GM18505 (cell line): Measurements from ENCODE around the gene PLA2G6.
A peak's percentile ranks its signal among the peaks of the same experiment; 100 is the strongest.

Source experiments
- ATAC-seq: cut with Tn5 transposase; IDR thresholded peaks from one replicate; pipeline ENCODE4 v1.9.1; 2021; ENCODE audit not compliant: unreplicated experiment
- POLR2A ChIP-seq: IDR thresholded peaks from 4 replicates; pipeline ENCODE4 v1.6.1; 2011; ENCODE audit warnings: borderline replicate concordance; ENCODE audit not compliant: insufficient read depth, insufficient read length; ENCODE audit errors: extremely low read depth

Gene PLA2G6

GRCh38 chr22:38205261-38206128 lies 23.9 kb upstream of the PLA2G6 start:
- no peak for TF ChIP-seq POLR2A
- no peak for ATAC-seq

GRCh38 chr22:38204784-38205183 lies 23.2 kb upstream of the PLA2G6 start:
- no peak for TF ChIP-seq POLR2A
- ATAC-seq: no peak

DNA sequence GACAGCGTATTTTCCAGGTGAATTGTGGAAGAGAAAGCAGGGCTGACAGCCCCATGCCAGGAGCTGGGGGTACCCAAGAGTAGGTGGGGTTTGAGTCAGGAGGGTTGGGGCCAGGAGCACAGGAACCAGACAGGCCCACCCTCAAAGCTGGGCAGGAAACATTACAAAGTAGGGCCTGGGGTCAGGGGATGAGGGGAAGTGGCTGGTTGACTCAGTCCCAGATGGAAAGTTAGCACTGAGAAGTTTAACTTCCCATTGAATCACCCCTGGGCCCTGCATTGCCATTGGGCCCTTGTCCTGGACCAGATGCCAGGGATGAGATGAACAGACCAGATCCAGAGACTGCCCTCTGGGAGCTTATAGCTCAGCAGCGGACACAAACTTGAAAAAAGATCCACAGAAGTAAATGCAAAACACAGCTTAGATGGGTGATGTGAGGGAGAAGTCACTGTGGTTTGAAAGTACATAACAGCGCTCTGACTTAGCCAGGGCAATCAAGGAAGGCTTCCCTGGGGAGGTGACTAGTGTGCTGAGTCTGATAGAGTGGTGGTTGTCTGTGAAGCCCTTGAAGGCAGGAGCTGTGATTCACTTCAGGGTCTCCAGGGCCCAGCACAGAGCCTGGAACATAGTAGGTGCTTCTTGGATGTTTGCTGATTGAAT lies 22.4 kb upstream of the PLA2G6 start:
- ATAC-seq: no peak
- TF ChIP-seq POLR2A: no peak

GRCh38 chr22:38203090-38203810 lies 21.6 kb upstream of the PLA2G6 start:
- ATAC-seq: no peak

DNA sequence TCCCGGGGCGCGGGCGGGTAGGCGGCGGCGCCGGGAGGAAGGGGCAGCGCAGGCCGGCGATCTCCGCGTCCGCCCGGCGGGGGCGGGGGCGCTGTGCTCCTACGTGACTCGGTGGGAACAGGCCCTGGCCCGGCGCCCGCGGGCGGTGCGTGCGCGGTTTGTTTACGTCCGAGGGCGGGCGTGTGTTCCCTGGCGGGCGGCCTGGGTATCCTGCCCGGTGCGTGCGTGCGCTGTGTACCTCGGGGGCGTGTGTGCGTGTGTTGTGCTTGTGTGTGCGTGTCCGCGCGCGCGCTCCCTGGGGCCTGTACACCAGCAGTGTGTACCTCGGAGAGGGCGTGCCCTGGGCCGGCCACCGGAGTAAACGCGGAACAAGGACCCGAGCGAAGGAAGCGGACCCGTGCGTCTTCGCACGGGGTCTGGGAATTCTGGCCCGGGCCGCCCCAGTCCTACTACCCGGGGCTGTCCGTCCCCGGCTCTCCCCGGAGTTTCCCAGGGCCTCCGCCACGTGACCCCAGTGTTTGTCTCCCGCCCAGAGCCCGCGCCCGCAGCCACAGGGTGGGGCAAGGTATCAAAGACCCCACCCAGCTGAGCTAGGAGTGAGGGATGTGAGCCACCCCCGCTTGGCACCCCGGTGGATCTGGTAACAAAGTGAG lies 20.9 kb upstream of the PLA2G6 start:
- peak; percentile 14 for ATAC-seq
- no peak for TF ChIP-seq POLR2A

More at GRCh38 chr22:38203090-38203810, 21.6 kb upstream of the PLA2G6 start:
- TF ChIP-seq POLR2A: no peak

GRCh38 chr22:38201711-38202436 lies 20.2 kb upstream of the PLA2G6 start, which contains the start of gene MAFF:
Gene MAFF (plus strand): TSS chr22:38201994. CDS start chr22:38213854, 11,860 bp downstream.
- peak; percentile 57 for TF ChIP-seq POLR2A
- ATAC-seq: peak; percentile 52

- TF ChIP-seq POLR2A: no peak
- ATAC-seq: no peak
Observed at GRCh38 chr22:38201371-38201710, 19.7 kb upstream of the PLA2G6 start.

DNA sequence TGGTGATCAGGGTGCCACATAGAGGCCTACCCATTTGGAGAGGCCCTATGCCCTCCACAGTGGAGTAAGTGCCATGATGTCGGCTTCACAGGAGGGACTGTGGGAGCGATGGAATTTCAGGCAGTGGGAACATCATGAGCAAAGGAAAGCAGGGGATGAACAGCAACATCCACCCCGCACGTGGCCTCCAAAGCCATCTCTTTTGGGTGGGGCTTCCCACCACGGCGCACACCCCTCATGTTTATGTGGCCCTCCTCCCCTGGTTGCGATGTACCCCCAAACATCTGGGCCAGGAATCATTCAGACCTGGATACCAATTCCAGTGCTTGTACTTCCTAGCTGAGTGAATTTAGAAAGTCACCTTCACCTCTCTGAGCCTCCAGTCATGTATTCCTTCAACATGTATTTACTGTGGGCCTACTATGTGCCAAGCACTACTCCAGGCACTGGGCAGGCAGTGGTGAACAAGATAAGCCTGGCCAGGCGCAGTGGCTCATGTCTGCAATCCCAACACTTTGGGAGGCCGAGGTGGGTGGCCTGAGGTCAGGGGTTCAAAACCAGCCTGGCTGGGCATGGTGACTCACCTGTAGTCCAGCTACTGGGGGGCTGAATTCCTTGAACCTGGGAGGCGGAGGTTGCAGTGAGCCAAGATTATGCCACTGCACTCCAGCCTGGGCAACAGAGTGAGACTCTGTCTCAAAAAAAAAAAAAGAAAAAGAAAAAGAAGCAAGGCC lies 18.4 kb upstream of the PLA2G6 start:
- no peak for TF ChIP-seq POLR2A
- no peak for ATAC-seq

DNA sequence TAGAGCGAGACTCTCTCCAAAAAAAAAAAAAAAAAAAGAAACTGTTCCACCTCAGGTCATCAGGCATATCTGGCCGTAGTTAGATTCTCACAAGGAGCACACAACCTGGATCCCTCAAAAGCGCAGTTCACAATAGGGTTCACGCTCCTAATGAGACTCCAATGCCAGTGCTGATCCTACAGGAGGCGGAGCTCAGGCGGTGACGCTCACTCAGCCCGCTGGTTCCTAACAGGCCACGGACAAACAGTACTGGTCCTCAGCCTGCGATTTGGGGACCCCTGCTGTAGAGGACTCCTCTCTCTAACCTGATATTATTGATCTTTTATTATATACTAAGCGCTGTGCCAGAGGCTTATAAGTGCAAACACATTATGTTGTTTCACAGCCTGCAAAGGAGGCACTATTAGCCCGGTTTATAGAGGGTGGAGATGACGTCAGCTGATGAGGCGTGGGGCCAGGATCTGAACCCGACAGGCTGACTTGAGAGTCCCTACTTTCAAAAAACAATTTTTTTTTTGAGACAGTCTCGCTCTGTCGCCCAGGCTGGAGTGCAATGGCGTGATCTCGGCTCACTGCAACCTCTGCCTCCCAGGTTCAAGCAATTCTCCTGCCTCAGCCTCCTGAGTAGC lies 15.3 kb upstream of the PLA2G6 start:
- TF ChIP-seq POLR2A: no peak
- ATAC-seq: no peak

GRCh38 chr22:38193580-38193979 lies 11.9 kb upstream of the PLA2G6 start:
- TF ChIP-seq POLR2A: no peak
- ATAC-seq: no peak

DNA sequence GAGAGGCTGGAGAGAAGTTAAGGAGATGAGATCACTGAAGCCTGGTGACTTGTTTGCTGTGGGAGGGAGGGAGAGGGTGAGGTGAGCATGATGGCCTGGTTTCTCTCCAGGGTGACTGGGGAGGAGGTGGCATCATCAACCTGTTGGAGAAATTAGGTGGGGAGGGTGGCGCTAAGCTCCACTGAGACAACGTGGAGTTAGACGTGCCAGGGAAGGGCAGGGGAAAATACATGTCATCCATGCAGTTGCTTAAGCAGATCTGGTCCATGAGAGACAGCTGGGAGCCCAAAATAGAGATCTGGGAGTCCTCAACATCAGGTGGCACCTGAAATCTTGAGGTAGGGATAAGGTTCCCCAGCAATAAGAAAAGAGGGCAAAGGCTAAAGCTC lies 10.8 kb upstream of the PLA2G6 start:
- ATAC-seq: no peak
- no peak for TF ChIP-seq POLR2A
